Measurements from ENCODE around the gene XIRP1.

DNA sequence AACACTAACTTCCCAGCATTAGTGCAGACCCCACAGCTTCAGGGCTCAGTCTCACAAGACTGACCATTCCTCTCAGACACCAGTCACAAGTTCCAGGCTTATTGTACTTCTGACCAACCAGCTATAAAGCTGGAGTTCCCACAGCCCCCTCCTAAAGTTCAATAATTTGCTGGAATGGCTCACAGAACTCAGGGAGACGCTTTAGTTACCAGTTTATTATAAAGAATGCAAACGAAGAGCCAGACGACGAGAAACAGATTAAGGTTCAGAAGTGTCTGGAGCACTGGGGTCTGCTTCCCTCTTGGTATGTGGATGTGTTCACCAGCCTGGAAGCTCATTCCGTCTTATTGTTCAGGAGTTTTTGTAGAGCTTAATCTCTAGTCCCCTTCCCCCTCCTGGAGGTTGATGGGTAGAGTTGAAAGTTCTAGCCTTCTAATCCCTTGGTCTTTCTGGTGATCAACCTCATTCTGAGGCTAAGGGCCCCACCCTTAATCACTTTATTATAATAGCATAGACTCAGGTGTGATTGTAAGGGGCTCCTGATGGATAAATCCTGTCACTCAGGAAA lies 34.2 kb downstream of the XIRP1 start:
- TF ChIP-seq, protein P1, sequence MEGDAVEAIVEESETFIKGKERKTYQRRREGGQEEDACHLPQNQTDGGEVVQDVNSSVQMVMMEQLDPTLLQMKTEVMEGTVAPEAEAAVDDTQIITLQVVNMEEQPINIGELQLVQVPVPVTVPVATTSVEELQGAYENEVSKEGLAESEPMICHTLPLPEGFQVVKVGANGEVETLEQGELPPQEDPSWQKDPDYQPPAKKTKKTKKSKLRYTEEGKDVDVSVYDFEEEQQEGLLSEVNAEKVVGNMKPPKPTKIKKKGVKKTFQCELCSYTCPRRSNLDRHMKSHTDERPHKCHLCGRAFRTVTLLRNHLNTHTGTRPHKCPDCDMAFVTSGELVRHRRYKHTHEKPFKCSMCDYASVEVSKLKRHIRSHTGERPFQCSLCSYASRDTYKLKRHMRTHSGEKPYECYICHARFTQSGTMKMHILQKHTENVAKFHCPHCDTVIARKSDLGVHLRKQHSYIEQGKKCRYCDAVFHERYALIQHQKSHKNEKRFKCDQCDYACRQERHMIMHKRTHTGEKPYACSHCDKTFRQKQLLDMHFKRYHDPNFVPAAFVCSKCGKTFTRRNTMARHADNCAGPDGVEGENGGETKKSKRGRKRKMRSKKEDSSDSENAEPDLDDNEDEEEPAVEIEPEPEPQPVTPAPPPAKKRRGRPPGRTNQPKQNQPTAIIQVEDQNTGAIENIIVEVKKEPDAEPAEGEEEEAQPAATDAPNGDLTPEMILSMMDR (IDR thresholded peaks at IDR 0.05; ENCODE audit: low read length) = no peak
- no peak for TF ChIP-seq EZH2phosphoT487 (IDR thresholded peaks at IDR 0.05; ENCODE audit: low read length)
- TF ChIP-seq EZH2 (optimal IDR thresholded peaks at IDR 0.05; ENCODE audit: low read depth, low read length) = no peak

Data from MM.1S (cell line).